CD4-positive, alpha-beta T cell treated with Interleukin-17A for 1 hour (primary cell): ENCODE results near the gene UVRAG.

Experiments used
- DNase-seq: peaks from one replicate; pipeline ENCODE4 v3.0.0-alpha.2; 2020

The UVRAG gene

DNA sequence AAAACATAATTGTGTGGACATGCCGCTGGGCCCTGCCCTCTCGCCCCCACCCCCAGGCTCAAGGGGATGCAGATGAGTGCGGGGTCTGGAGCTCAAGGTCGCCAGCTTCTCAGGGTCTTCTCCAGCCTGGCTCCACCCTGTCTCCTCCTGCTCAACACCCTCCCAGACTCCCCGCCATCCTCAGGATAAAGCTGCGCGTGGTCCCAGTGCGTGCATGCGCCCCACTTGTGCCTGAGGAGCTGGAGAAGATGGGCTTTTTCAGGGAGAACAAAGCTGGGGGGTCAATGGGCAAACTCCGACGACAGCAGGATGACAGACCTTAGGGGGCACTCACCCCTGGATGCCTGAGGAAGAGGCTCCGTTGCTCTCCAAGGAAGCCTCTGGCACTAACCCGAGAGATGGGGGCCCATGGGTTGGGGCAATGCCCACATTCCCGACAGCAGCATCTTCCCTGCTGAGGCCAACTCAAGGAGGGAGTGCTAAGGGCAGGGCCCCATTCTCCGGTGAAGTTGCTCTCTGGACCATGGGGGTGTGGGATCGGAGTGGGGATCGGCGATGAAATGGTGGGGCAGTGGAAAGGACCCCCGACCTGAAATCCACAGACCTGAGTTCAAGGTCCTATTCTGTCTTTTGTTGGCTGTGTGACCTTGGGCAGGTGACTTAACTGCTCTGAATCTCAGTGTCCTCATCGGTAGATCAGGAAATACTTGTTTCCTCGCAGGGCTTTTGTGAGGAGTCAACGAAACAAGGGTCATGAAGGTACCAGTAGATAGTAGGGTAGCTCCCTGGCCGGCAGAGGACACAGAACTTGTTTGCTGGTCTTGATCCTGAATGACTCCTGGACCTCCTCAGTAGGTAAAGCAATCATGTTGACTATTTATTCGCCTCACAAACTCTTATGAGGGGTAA, 343.6 kb downstream of the UVRAG start:
- DNase-seq: no peak

- DNase-seq: no peak
Measured at GRCh38 chr11:76159303-76159937, 344.4 kb downstream of the UVRAG start.

DNA sequence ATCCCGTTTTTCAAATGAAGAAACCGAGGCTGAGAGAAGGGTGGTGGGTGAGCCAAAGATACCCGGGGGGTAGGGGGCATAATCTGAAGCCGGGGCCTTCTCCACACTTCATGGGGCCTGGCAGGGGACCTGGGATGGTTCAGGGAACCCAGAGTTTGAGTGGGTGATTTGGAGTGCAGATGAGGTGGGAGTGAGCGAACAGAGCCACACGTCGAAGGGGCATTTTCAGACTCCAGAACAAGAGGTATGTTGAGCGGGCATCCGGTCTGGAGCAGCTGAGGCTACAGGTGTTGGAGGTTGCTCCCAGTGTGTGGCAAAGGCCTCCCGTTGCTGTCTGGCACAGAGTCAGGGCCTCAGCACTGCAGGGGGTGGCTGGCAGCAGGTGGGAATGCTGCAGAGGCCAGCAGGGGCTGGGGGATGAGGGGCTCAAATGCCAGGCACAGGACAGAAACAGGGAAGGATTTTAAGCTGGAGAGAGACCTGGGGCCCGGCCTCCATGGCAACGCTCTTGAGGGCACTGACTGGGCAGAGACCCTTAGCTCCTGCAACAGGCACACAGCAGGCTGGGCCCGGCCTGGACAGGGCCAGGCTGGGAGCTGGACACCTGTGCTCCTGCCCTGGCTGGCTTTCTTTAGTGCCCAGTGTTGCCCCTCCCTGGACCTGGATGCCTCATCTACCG, 345.1 kb downstream of the UVRAG start:
- no peak for DNase-seq

GRCh38 chr11:76160856-76161255, 345.8 kb downstream of the UVRAG start:
- no peak for DNase-seq

DNA sequence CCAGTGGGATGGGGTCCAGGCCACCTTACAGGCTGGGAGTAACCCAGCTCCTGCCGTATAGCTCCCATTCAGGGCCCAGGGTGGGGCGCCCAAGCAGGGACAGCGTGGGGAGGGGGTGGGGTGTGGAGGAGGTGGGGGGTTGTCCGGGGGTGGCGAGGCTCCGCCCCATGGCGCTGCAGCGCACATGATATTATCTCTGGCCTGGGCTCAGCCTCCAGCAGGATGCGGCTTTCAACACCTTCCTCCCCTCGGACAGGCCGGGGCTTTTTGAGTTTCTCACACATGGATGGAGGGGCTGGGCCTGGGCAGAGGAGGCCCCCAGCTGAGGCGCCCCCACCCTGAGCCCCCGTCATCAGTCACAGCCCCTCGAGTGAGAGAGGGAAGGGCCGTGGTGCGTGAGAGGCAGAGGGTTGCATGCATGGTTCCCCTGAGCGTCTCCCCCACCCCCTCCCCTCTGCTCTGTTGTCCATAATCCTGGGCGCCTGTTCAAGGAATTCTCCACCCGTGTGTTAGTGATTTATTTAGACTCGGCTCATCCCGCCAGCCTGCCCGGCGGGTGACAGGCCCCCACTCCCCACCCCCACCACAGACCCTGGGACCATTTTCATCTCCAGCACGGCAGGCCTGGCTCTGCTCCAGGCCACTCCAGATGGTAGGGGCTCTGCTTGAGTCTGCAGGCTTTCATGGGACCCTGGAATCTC, 346.4 kb downstream of the UVRAG start:
- DNase-seq: peak; percentile 9

DNA sequence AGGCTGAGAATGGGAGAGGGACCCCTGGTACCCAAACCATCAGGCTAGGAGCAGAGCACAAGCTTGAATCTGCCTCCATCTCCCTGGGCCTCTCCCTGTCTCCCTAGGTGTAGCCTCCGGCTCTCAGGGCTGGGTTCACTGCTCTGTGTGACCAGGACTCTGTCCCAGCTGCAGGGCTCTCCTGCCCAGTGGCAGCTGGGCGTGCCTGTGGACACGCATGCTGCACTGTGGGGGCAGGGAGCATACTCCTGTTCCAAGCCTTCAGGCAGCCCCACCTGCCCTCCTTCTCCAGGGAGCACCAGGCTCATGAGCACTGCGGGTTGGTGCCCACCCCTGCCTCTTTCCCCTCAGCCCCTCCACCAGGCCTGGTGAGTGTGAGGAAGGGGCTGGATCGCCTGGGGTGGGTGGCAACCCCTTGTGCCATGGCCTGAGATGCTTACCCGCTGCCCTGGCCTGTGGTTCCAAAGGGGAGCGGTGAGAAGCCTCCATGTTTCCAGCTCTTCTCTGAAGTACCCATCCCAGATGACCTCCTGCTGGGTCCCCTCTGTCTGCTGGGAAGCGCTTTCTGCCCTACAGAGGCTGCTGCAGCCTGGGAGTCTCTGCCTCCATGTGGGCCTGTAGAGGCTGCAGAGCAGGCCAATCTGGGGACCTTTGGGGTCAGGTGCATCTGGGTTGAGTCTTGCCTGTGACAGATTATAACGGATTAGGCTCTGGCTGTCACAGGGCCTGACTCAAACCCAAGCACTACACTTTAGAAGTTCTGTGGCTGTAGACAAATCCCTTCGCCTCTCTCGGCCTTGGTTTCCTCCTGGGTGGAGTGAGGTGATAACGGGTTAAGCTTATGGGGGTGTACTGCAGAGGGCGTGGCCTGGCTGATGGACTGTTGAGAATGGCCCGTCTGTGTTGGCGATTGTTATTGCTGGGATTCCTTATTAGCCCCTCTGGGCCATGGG, 347.6 kb downstream of the UVRAG start:
- no peak for DNase-seq

- no peak for DNase-seq
Measured at GRCh38 chr11:76163289-76163880, 348.4 kb downstream of the UVRAG start.

DNA sequence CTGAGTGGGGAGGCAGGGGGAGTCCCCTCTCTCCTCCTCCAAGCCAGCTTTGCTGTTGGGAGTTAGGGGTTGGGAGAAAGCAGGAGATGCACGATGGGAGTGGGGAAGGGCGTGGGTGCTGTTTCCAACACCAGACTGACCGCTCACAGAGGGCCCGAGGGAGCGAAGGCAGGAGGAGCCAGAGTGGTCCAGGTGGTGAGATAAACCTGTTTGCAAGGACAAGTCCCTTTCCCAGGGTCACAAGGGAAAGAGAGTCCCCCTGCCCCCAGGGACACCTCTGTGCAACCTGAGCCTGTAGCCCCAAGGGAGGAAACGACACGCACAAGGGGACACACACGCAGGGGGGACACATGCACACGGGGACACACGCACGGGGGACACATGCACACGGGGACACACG, 349.1 kb downstream of the UVRAG start:
- no peak for DNase-seq

DNA sequence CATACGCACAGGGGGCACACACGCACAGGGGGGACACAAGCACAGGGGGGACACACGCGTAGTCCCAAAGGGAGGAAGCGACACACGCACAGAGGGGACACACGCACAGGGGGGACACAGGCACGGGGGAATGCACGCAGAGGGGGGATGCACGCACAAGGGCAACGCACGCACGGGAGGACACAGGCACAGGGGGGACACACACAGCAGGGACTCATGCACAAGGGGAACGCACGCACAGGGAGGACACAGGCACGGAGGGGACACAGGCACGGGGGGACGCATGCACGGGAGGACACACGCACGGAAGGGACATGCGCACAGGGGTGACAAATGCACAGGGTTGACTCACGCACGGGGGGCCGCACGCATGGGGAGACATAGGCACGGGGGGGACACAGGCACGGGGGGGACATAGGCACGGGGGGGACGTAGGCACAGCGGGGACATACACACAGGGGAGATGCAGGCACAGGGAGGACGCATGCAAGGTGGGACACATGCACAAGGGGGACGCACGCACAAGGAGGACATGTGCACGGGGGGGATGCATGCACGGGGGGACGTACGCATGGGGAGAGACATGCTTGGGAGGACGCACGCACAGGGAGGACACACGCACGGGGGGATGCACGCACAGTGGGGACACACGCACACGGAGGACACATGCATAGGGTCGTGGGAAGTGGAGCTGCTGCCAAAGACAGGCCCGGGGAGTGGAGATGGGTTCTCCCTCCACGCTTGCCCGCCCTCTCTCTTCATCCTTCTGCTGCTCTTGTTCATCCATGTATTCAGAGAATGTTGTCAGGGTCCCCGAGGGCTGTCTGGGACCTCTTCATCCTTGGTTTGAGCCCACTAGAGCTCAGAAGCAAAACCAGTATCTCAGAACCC, 350.1 kb downstream of the UVRAG start:
- no peak for DNase-seq

GRCh38 chr11:76166314-76166713, 351.3 kb downstream of the UVRAG start:
- DNase-seq: no peak

- DNase-seq: no peak
Measured at GRCh38 chr11:76167590-76167989, 352.6 kb downstream of the UVRAG start.

DNA sequence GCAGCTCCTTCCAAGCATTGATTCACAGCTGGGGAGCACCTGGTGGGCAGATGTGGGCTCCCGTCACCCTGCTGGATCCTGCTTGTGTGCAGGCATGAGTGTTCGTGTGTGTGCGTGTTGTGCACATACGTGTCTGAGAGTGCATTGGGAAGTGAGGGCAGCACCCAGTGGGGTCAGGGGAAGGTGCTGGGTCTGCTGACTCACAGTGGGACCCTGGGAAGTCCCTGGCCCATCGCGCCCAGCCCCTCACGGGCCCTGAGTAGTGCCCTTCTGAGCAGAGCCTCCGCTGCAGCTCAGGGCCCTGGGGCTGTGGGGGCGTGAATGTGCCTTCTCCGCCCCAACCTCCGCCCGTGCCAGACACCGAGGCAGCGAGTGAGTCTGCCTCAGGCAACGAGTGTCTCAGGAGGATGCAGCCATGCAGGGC, 354.5 kb downstream of the UVRAG start:
- no peak for DNase-seq

DNA sequence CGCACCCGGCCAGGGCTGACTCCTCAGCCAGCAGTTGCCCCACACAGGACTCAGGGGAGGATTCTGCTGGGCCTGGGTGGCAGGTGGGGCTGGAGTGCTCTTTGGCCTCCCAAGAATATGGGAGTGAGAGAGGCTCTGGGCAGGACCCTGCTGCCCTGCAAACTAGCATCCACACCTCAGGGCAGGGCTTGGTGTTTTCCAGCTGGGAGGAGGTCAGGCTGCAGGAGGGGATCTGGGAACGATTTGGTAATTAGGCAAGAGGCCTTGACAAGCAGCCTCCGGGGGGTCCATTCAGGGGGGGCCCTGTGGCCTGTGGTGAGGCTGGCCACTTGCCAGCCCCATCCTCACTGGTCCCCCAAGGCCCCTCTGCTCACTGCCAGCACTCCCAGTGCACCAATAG, 355.5 kb downstream of the UVRAG start:
- no peak for DNase-seq

- DNase-seq: no peak
Measured at GRCh38 chr11:76172583-76172982, 357.6 kb downstream of the UVRAG start.

GRCh38 chr11:76173663-76174062, 358.7 kb downstream of the UVRAG start:
- no peak for DNase-seq

DNA sequence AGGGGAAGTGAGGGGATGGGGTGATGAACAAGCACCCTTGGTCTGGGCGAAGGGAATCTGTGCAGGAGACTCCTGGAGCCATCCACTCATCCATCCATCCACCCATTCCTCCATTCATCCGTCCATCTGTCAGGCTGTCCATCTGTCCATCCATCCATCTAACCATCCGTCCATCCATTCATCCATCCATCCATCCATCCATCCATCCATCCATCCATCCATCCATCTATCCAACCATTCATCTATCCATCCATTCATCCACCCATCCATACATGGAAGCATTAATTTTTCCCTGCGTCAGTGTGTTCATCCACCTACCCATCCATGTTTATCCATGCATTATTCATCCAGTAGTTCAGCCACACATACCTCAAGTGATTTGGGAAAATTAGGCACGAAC, 359.3 kb downstream of the UVRAG start:
- no peak for DNase-seq

GRCh38 chr11:76175783-76176182, 360.8 kb downstream of the UVRAG start:
- no peak for DNase-seq

DNA sequence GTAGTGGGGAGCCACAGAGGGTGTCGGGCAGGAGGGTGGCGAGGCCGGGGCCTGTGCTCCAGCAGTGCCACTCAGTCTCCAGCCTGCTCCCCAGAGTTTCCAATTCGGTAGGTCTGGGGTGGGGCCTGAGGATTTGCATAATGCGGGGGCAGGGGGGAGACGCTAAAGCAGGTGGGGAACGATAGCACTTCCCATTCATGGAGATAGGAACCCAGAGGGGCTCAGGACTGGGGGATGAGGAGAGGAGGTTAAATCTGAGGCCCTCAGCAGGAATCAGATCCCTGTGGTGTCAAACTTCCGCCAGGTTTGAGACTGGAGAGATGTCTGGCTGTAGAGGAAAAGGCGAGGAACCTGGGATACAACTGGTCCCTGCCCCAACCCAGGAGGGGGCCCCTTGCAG, 361.5 kb downstream of the UVRAG start:
- DNase-seq: no peak

DNA sequence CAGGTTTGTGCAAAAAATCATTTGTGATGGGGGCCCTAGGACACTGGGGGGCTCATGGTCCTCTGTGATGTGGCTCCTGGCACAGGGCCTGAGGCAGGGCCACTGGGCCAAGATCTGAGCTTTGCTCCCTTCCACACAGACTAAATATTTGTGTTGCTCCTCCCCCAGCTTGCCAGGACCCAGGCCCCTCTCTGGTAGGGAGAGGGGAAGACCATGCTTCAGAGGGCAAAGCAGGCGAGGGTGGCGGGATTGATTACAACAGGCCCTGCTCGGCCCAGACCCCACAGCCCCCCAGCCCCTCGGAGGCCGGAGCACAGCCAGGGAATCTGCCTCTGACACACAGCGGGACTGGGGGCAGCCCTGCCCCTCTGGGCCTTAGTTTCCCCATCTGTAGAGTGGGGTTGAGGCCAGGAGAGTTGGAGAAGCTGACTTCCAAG, 362.3 kb downstream of the UVRAG start:
- no peak for DNase-seq

GRCh38 chr11:76179147-76179546, 364.1 kb downstream of the UVRAG start:
- DNase-seq: no peak
